GM23338 (cell line): Measurements from ENCODE around the gene HMG20B.

Source experiments
- CTCF ChIP-seq, 2 experiments: fragments of 200-600 bp in 1 of 2; sonication (generic) in 1 of 2; conservative IDR thresholded peaks; 2 replicates each; pipeline versions ENCODE4 v1.5.1 to v1.6.1; 2016 to 2017; ENCODE audit warnings: antibody characterized with exemption in 2 of 2, low read depth in 2 of 2, mild to moderate bottlenecking in 2 of 2, moderate library complexity in 1 of 2
- ZNF331 ChIP-seq: fragments of 250-450 bp; sonication (Bioruptor Pico); IDR thresholded peaks from 2 replicates; pipeline ENCODE4 v1.5.0; 2020; ENCODE audit warnings: low read depth, mild to moderate bottlenecking, moderate library complexity

GRCh38 chr19:3532154-3532786 is 40.5 kb upstream of the HMG20B start:
- no peak for TF ChIP-seq CTCF (conservative IDR thresholded peaks at IDR 0.05; ENCODE audit: low read depth in 2 of 2)
- no peak for TF ChIP-seq ZNF331 (CRISPR knock-in tag)
